Pericardium fibroblast (primary cell): ENCODE measurements around the gene CPN2. TPM values are rescaled to one million over a fixed set of nuclear protein-coding genes. Genes with fewer than 3 reads are reported as not detected.

ENCODE experiments used
- total RNA-seq: library from RNA; depleted of rRNA; stranded (reverse); fragments of >200 nt; gene quantifications from 2 replicates; pipeline ENCODE4 v1.2.3, GENCODE V29; 2015

The CPN2 gene
- total RNA-seq = not detected in 2 replicates

GRCh38 chr3:194351080-194351672 lies at the start of gene CPN2:
Gene CPN2, minus strand, starts transcription at chr3:194351328. Its CDS starts 8,626 bp downstream, at chr3:194342702.

DNA sequence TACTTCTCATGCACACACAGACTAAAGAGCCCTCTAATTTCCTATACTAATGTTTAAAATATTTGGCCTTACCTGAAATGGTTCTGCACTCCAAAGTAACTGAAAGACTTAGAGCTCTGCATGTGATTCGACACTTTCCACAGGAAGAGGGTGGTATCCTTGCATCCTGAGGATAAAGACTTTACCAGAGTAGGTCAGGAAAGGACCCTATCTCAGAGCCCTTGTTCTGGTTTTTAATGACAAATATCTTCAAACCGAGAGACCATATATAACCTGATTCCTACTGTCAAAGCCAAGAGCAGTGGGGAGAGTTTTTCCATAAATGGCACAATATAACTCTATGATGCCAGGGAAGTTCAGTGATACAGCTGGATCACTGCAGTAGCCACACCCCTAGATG lies 48.0 kb upstream of the CPN2 start, which contains the start of gene GP5:
TSS of gene GP5 (minus strand) at position 101 of the 400 bp plus-strand sequence. CDS start 984 bp downstream, outside the sequence.

DNA sequence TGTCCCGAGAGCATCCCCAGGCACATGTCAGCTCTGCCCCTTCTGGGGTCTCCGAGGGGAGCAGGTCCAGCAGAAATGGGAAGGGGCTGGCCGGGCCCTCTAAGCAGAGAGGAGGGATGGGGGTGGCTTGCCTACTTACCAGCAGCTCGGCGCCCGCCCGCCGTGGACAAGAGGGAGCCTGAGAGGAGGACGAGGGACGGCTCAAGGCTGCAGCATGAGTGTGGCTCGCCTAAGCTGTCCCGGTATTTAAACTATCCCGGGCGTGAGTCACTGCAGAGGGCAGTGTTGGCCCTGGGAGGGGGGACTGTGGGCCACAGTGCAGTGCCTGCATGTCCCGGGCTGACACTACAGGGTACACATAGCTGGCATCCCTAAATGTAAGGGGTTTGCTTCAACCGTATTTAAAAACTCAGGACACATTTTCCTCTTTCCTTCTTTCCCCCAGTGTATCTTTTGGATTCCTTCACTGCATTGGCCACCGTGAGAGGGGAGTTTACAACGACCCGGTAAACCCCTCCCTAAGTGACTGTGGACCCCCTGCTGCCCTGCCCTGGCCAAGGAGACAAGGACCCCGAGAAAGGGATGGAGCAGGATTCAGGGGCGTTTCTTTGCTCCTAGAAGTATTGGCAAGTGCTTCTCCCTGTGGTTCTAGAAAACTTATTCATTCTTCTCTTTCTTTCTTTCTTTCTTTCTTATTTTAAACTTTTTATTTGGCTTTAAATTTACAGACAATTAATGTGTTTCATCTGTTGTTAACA lies 18.6 kb upstream of the CPN2 start, which contains the start of gene LRRC15:
TSS of gene LRRC15 (minus strand) at position 222 of the 758 bp plus-strand sequence. CDS start 8,700 bp downstream, outside the sequence.

Other genes starting within 250 kb of the CPN2 start
- gene HES1, start 215.2 kb downstream of the CPN2 start, total RNA-seq = 4.3 and 17.6 TPM in 2 replicates
- 0.17 TPM in 1 of 2 replicates, not detected in the other for gene LRRC15, start 18.4 kb upstream of the CPN2 start, total RNA-seq
- under 0.01 TPM in 1 of 2 replicates, not detected in the other for gene GP5, start 47.9 kb upstream of the CPN2 start, total RNA-seq
- gene ATP13A3, start 135.7 kb upstream of the CPN2 start, total RNA-seq = 97.2 and 247 TPM in 2 replicates